ENCODE data around the gene FBXO10. TPM values are rescaled to one million over a fixed set of nuclear protein-coding genes. Genes with fewer than 3 reads are reported as not detected.

Gene FBXO10
- total and polyA plus RNA-seq, 2 of the 8 experiments (the other 6 are each of a cell fraction or from before 2014, with no cell fraction given), result 13.1 to 13.9 TPM

DNA sequence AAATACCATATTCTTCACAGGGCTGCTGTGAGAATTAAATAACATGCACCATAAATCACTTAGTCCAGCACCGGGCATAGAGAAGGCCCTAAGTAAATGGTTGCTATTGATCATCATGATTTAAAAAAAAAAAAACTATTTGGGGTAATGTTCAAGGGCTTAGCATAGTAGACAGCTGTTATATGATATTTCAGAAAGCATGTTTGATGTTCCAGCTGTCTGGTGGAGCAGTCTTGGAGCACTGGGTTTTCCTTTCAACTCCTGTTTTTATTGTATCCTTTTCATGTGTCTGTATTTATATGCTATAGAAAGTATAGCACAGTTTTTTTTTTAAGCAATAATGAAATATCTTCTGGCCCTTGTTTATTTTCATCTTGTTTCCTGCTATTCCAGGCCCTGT lies 44.2 kb upstream of the FBXO10 start:
- H3K4me1 ChIP-seq (replicated peaks in 1 of 4; ENCODE audit: control insufficient read depth in 3 of 4, insufficient read depth in 4 of 4, low read length in 3 of 4), result peaks cover 0 to 3% (median 2%) of the 10 kb centered on the region in 4 experiments; a peak in 4 of 7 replicates
- H3K56ac ChIP-seq (replicated peaks; ENCODE audit: insufficient read length, low read depth, low read length), result no peak overlapping the region
- no peak overlapping the region for H2BK120ac ChIP-seq (replicated peaks; ENCODE audit: low read depth, low read length)
- H3K23me2 ChIP-seq (ENCODE audit: low read depth, low read length), result no peaks in the 10 kb centered on the region
- DNase-seq (ENCODE audit: low read depth in 1 of 2, low spot score in 2 of 2) (no peak), FAIRE-seq (no peak)
- H3K9ac ChIP-seq (replicated peaks in 1 of 4; ENCODE audit: extremely low read depth in 1 of 4, low read depth in 3 of 4, low read length in 3 of 4), result no peak overlapping the region
- H3K79me1 ChIP-seq (ENCODE audit: low read depth, low read length), result no peaks in the 10 kb centered on the region
- H3K14ac ChIP-seq (ENCODE audit: insufficient read length), result no peak overlapping the region
- H4K5ac ChIP-seq (ENCODE audit: insufficient read length, low read depth, low read length), result no peak overlapping the region
- H4K8ac ChIP-seq (ENCODE audit: extremely low read depth, insufficient read depth, low read length), result no peak overlapping the region
- no peak overlapping the region for H3K4me3 ChIP-seq (ENCODE audit: extremely low read depth in 1 of 4, insufficient read depth in 2 of 4, low read depth in 3 of 4, low read length in 4 of 4)
- no peaks in the 10 kb centered on the region for H3K9me3 ChIP-seq (ENCODE audit: insufficient read depth in 2 of 2, low read depth in 1 of 2, low read length in 1 of 2)
- no peak overlapping the region for H3K27ac ChIP-seq (ENCODE audit: low read depth, low read length)
- H4K91ac ChIP-seq (replicated peaks; ENCODE audit: insufficient read length, low read length), result no peak overlapping the region
- WGBS, 2 experiments (ENCODE audit: extremely low coverage in 1 of 2, insufficient coverage in 1 of 2, insufficient read length in 1 of 2, insufficient replicate concordance in 2 of 2, low coverage in 1 of 2, low lambda C conversion rate in 2 of 2, missing lambda C conversion rate in 1 of 2), result 97% methylated on average over 1 of the region's 1 CpG; no CpG with 5 or more reads in 1 of the 2 experiments
- H2AFZ ChIP-seq (ENCODE audit: low read length), result no peak overlapping the region
- no peak overlapping the region for H2BK20ac ChIP-seq (ENCODE audit: low read length)
- no peak overlapping the region for H3K23ac ChIP-seq (ENCODE audit: insufficient read length)
- ChIA-PET CTCF (ENCODE audit: partially characterized antibody) (no interaction called here), POLR2A (ENCODE audit: partially characterized antibody) (interaction anchor here (0.6 kb wide), 1 partner anchor 159 kb away, joined by 3 read pairs; no protein-coding TSS in a partner anchor)
- no peak overlapping the region for H2BK12ac ChIP-seq (ENCODE audit: low read depth, low read length)
- H3K36me3 ChIP-seq (ENCODE audit: control insufficient read depth in 2 of 4, insufficient read depth in 4 of 4, low read length in 3 of 4), result no peaks in the 10 kb centered on the region
- H3K4me2 ChIP-seq (ENCODE audit: insufficient read depth in 1 of 2, low read depth in 2 of 2, low read length in 2 of 2), result no peak overlapping the region
- H3K79me2 ChIP-seq (ENCODE audit: control insufficient read depth in 1 of 2, insufficient read depth in 2 of 2, low read length in 2 of 2), result no peaks in the 10 kb centered on the region
- H3K18ac ChIP-seq (ENCODE audit: extremely low read depth, low read length), result no peak overlapping the region
- no peak overlapping the region for H3K4ac ChIP-seq (replicated peaks; ENCODE audit: insufficient read length, low read depth, low read length)
- H4K20me1 ChIP-seq (replicated peaks in 1 of 2; ENCODE audit: control insufficient read depth in 1 of 2, insufficient read depth in 2 of 2, low read length in 2 of 2), result no peaks in the 10 kb centered on the region
- H3K27me3 ChIP-seq (replicated peaks in 1 of 4; ENCODE audit: control insufficient read depth in 3 of 4, extremely low read depth in 1 of 4, insufficient read depth in 3 of 4, low read length in 3 of 4), result no peaks in the 10 kb centered on the region
- H2BK15ac ChIP-seq (ENCODE audit: low read length), result no peak overlapping the region
- H2AK5ac ChIP-seq (ENCODE audit: low read depth, low read length), result no peak overlapping the region
- H2BK5ac ChIP-seq (ENCODE audit: low read depth, low read length), result no peak overlapping the region
- TF ChIP-seq NRF1 (IDR thresholded peaks at IDR 0.05; ENCODE audit: low read depth, low read length) (no peak), YY1 (IDR thresholded peaks at IDR 0.05; ENCODE audit: low read depth, low read length) (no peak), CHD1 (IDR thresholded peaks at IDR 0.05; ENCODE audit: low read depth, low read length) (no peak), POLR2A (IDR thresholded peaks at IDR 0.05; ENCODE audit: control extremely low read depth in 1 of 2, low read depth in 2 of 2, low read length in 2 of 2) (no peak), TAF7 (optimal IDR thresholded peaks at IDR 0.05; ENCODE audit: borderline replicate concordance, low read depth, low read length) (no peak), RFX5 (IDR thresholded peaks at IDR 0.05; ENCODE audit: borderline replicate concordance, low read depth, low read length) (no peak), GABPA (IDR thresholded peaks at IDR 0.05; ENCODE audit: borderline replicate concordance, insufficient read depth, low read length) (no peak), SIX5 (IDR thresholded peaks at IDR 0.05; ENCODE audit: low read depth, low read length) (no peak), JUN (IDR thresholded peaks at IDR 0.05; ENCODE audit: low read depth, low read length) (no peak), BACH1 (IDR thresholded peaks at IDR 0.05; ENCODE audit: low read length) (no peak), CHD2 (IDR thresholded peaks at IDR 0.05; ENCODE audit: low read length) (no peak), CREB1 (IDR thresholded peaks at IDR 0.05) (no peak), RNF2 (IDR thresholded peaks at IDR 0.05; ENCODE audit: borderline replicate concordance, low read depth, low read length, missing control alignments, poor library complexity, severe bottlenecking) (no peak), KDM5A (IDR thresholded peaks at IDR 0.05; ENCODE audit: low read length) (no peak)
- TF ChIP-seq, protein P1, sequence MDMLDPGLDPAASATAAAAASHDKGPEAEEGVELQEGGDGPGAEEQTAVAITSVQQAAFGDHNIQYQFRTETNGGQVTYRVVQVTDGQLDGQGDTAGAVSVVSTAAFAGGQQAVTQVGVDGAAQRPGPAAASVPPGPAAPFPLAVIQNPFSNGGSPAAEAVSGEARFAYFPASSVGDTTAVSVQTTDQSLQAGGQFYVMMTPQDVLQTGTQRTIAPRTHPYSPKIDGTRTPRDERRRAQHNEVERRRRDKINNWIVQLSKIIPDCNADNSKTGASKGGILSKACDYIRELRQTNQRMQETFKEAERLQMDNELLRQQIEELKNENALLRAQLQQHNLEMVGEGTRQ (IDR thresholded peaks at IDR 0.05; ENCODE audit: low read length), result no peak
